ENCODE results near the gene LCK. TPM values are rescaled to one million over a fixed set of nuclear protein-coding genes. Genes with fewer than 3 reads are reported as not detected.

Gene LCK
- total RNA-seq (2014; rRNA removed) = not detected in 2 replicates
- polyA plus RNA-seq (2012) = not detected

DNA sequence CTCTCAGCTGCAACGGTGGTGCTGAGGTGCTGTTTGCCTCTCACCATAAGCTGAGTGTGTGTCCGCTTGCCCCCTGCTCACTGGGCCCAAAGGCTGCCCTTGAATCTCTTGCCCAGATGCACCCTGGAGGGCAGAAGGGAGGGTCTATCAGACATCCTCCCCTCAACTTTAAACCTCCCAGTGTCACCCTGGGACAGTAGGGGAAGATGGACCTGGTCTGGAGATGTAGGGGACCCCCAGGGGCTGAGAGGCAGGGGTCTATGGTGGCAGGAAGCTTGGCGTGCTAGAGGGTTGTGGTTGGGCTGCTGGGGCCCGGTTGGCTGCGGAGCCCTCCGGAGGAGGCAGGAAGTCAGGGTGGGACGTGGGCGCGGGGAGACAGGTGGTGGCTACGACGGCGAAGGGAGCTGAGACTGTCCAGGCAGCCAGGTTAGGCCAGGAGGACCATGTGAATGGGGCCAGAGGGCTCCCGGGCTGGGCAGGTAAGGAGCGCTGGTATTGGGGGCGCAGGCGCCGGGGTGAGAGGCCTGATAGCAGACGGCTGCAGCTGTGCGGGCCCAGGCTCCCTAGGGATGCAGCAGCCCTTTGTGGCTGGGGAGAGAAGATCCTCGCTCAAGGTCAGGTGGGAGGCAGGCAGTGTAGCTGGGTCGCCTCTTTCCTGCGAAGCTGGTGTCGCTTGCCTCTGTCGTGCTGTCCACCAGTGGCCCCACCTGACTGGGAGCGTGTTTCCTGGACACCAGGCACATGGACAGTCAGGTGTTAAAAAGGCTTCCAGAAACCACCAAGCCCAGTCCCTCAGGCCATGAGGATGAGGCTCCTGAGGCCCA is at the start of gene LCK:
LCK (plus strand) TSS at position 373 of the 824 bp plus-strand sequence. CDS start 23,065 bp downstream, outside the sequence.
- no peak for DNase-seq (ENCODE audit: low read depth)

DNA sequence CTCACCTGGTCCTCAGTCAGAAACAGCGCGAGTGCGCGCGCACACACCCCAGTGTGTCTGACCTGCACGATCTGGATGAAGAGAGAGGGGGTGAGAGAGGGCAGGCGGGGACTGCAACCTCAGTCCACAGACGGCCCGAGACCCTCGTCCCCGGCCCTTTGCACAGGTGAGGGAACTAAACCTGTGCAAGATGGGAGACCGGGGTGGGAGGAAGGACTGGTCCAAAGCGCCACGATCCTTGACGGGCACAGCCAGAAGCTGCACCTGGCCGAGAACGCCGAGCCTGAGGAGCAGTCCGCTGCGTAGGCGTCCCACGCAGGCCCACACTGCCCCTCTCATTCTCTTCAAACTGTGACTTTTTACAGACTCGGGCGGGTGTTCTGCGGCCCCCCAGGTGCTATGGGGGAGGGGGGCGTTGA is 46.1 kb upstream of the LCK start:
- DNase-seq (ENCODE audit: low read depth) = no peak

DNA sequence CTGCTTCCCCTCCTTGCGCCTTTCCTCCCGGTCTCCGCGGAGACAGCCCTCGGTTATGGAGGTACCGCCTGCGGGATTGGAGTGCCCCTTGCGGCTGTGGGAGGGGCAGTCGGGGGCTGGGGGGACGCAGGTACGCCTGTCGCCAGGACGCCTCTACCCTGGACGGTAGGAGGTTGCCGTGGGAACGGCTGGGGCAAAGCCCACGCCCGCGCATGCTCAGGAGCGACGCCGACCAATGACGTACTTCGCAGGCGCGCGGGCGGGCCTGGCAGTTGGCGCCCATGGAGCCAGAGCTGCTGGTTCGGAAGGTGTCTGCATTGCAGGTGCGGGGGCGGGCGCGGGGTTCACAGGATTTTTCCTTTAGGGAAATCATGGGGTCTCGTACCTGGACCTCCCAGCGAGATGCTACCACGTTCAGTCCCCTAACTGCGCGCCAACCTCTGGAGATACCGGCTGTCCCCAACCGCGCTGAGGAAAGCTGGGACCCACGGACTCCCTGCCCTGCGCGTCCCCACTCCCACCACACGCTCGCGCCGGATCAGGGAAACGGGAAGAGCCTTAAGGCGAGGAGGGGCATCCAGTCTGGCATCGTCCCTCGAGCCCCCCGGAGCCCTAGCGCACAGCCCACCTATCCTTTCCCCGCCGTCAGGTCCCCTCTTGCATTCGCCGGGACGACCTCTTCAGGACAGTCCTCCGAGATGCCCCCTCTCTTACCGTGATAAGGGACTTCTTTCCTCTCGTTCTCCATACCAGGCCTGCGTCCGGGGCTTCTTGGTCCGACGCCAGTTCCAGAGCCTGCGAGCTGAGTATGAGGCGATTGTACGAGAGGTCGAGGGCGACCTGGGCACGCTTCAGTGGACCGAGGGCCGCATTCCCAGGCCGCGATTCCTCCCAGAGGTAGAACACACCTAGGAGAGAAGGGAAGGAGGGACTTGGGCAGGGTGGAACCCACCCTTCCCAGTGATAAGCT is 45.4 kb upstream of the LCK start, which contains the start of gene IQCC:
IQCC (plus strand) TSS at position 271 of the 970 bp plus-strand sequence; CDS start at position 282, 11 bp downstream.
- DNase-seq (ENCODE audit: low read depth) = peak; percentile 72

DNA sequence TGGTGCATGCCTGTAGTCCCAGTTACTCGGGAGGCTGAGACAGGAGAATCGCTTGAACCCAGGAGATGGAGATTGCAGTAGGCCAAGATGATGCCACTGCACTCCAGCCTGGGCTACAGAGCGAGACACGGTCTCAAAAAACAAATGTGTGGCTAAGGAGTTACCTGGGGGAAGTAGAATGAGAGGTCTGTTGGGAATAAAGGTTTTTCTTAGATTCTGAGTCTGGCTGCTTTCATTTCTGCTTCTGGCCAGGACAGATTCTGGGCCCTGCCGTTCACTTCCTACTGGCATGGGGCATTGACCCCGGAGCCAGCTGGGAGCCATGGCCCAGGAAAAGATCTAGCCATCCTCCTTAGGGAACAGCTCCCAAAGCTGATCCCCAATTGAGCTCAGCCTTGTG is 42.6 kb upstream of the LCK start:
- no peak for DNase-seq (ENCODE audit: low read depth)

DNA sequence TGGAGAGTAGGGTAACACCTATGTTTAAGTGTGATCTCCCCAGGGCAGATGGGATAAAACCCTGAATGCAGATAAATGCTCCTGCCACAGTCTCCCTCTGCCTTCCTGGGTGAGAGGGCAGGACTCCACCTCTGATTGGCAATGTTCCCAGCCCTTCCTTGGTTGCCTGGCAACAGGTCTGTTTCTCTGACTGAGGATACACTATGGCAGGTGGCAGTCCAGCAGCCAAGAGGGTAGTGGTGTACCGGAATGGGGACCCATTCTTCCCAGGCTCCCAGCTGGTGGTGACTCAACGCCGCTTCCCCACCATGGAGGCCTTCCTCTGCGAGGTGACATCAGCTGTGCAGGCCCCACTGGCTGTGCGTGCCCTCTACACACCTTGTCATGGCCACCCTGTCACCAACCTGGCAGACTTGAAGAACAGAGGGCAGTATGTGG is 42.2 kb upstream of the LCK start, which contains the start of gene DCDC2B:
DCDC2B (plus strand) TSS at position 199 of the 438 bp plus-strand sequence; CDS start at position 204, 5 bp downstream.
- DNase-seq (ENCODE audit: low read depth) = peak; percentile 94

DNA sequence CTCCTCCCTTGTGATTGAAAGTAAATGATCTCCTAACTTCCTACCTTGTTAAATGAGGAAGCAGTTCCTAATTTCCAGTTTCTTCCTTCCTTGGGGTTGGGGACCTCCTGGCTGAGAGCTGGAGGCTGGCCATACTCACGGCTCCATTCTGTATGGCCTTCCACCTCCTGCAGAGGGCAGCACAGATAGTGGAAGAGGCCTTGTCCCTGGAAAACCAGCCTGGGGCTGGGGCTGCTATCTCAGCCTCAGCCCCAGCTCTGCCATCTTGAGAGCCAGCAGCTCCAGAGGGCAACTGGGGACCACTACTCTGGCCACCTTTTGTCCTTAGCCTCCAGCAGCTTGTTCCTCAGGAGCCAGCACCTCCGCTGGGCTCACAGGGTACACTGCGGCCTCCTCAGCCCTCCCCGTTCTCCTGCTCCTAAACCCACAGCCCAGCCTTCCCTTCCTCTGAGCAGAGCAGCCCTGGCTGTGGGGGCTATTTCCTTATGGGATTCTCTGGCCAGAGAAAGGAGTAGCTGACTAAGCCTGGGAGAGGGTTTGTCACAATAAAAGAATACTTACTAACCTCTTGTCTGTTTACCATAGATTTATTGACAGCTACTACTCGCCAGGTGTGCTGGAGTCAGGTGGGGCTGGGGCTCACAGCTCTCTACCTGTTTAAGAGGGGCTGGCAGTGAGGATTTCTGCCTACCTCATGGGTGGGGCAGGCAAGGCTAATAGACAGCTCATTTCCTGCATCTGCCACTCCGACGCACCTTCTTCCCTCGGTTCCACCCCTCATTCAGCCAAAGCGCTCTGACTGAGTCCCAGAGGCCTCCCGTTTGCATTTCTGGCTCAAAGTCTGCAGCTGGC is 35.2 kb upstream of the LCK start:
- DNase-seq (ENCODE audit: low read depth) = peak; percentile 58

DNA sequence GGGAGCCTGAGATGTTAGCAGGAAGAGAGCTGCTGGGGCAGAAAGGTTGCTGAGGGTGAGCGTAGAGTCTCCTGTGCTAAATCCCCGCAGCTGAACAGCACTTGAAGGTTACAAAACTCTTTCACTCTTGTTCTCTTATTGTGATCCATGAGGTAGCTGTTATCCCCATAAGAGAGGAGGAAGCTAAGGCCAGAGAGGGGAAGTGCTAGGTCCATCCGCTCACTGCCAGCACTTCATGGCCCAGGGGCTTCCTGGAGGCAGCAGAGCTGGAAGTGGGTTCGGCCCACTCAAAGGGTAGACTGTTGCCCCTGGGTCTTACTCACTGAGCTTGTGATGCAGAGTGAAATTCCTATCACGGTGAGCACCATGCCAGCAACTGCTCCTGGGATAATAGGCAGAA is 34.5 kb upstream of the LCK start:
- DNase-seq (ENCODE audit: low read depth) = no peak

DNA sequence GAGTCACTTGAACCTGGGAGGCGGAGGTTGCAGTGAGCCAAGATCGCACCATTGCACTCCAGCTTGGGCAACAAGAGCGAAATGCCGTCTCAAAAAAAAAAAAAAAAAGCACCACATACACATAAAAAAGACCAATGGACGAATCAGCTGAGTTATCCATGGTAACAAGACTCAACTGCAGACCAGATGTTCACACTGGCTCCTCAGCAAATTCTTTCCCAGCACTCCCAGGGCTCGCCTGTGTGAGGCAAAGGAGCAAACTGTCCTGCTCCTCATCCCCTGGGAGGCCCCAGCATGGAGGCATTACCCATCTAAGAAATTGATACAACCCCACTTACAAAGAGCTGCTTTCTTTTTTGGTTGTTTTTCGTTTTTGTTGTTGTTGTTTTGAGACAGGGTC is 32.0 kb upstream of the LCK start:
- no peak for DNase-seq (ENCODE audit: low read depth)

DNA sequence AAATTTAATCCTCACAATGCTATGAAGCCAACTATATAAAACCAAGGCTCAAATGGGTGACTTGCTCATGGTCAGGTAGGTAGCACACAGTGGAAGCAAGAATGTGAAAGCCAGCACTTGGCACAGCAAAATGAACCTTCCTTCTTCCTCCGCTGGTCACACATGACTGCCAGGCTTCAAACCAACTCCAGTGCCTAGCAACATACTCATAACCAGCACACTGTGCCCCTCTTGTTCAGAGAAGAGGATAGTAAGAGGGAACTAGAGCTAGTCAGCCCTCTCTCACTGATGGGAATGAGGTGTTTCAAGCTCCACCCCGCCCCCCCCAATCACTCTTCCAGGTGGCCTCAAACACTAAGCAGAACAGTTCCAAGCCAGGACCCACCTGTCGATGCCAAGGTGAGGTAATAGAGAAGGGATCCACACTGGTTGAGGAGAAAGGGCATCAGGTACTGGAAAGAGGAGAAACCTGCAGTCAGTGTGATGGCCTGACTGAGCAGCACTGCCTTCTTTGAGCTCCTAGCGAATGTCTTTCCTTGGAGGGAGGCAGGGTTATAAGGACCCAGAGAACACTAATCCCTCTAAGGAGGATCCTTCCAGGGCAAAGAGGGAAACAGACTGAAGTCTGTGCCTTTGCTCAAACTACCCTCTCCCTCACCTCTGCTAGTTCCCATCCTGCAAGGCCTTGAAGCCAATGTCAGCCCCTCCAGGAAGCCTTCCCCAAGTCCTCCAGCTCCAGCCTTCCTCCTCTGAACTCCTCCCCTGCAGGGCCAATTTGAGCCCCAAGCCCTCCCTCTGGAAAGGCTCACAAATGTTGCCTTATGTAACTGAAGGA is 30.1 kb upstream of the LCK start:
- no peak for DNase-seq (ENCODE audit: low read depth)

DNA sequence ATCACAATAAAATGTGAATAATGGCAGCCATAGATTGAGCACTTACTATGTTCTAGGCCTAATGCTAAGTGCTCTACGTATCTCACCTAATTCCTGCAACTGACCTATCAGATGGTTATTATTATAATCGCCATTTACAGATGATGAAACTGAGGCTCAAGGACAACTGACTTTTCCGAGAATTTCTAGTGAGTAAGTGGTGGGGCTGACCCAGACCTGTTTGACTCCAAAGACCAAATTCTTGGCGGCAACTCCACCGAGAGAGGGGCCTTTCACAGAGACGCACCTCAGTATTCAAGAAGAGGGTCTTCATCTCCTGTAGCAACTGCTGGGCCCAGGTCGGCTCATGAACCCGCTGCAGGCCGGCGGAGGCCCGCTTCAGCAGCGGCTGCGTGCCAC is 29.5 kb upstream of the LCK start:
- no peak for DNase-seq (ENCODE audit: low read depth)

DNA sequence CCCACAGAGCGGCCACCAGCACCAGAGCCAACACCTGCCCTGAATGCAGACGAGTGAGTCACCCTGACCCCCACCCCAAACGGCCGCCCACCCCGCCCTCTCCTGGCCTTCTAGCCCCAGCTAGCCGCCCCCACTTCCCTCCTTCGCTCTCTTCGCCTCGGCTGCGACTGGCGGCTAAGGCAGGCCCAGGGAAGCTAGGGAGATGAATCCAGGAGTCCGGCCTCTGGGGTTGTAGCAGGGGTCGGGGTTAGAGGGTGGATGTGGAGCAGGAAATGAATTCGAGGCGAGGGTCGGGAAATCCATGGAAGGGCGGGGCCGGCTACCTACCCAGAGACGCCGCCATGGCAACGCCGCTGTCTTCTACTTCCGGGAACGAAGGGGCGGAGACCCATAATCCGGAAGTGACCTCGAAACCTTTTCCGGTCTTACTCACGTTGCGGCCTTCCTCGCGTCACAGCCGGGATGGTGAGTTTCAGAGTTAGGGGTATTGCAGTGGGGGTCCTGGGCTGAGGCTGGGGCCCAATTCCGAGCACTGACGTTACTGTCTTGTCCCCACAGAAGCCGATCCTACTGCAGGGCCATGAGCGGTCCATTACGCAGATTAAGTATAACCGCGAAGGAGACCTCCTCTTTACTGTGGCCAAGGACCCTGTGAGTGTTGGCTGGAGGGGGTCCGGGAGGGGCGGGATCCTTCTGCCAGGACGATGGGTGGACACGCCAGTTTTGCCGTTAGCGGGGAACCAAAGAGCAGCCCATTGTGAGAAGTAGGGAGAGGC is 28.9 kb upstream of the LCK start, which contains the start of the genes EIF3I and TMEM234:
EIF3I (plus strand) TSS at position 428 of the 776 bp plus-strand sequence; CDS start at position 463, 35 bp downstream.
TMEM234 (minus strand) TSS at position 374 of the 776 bp plus-strand sequence; CDS start at position 343, 31 bp downstream.
- DNase-seq (ENCODE audit: low read depth) = peak; percentile 87

DNA sequence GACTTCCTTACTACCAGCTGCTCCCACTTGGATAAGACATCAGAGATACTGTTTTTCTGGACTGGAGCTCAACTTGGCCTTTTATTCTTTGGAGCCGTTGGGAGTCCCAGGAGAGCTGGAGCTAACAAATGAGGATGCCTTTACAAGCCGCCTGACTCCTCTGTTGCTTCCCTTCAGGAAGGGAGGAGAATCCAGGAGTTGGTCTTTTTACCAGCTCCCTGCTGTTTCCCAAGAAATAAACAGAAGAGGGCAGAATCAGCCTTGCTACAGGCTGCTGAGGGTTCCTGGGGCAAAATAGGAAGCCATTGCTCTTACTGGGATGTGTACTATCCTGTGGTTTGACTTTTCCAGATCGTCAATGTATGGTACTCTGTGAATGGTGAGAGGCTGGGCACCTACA is 27.4 kb upstream of the LCK start:
- DNase-seq (ENCODE audit: low read depth) = no peak

DNA sequence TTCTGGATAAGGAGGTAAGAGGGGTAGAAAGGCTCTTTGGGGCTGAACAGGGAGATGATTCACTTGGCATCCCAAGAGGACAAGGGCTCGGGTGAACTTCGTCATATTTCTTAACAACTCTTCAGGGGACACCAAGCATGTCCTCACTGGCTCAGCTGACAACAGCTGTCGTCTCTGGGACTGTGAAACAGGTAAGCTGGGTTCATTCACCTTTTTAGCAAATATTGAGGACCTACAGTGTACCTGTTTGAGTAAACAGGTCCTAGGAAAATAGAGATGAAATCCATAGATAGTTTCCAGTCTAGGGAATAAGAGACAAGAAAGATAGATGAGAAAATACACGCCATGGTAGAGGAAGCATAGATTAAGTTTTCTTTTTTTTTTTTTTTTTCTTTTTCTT is 26.8 kb upstream of the LCK start:
- DNase-seq (ENCODE audit: low read depth) = no peak

DNA sequence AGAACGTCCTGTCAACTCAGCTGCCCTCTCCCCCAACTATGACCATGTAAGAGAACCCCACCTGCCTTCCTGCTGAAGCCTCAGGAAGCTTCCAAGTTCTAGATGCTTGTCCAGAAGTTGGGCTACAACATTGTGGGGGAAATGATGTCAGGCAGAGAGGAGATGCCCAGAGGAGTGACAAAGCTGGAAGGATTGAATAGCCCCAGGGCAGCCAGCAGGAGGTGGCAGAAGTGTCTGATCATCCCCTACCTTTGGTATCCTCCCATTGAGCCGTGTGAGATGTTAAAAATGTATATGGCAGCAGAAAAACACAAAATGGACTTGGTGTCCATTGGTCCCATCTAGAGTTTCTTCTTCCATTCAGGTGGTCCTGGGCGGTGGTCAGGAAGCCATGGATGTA is 22.3 kb upstream of the LCK start:
- no peak for DNase-seq (ENCODE audit: low read depth)

DNA sequence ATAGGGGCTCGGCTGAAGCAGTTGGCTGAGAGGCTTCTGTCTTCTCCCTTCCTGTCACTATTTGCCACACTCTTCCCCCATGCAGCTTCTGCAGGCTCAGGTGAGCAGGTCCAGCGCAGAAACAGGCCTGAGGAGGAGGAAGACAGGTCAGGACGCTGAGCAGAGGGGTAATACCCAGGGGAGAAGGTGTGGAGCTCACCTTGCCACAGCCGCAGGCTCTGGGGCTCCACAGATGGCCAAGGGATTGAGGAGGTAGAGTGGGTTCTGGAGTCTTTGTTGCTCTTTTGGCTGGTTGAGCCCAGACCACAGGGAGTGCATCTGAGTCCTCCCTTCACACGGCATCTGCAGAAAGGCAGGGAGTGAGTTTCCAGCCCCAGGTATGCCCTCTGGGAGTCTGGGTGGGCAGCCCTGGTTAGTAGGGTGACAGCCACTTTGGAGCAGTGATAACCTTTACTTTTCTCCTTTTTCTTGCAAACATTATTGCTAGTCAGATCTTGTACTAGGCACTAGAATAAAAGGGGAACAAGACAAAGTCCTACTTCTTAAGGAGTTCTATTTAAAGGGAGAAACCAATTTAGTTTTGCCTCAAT is 19.1 kb upstream of the LCK start:
- DNase-seq (ENCODE audit: low read depth) = no peak

DNA sequence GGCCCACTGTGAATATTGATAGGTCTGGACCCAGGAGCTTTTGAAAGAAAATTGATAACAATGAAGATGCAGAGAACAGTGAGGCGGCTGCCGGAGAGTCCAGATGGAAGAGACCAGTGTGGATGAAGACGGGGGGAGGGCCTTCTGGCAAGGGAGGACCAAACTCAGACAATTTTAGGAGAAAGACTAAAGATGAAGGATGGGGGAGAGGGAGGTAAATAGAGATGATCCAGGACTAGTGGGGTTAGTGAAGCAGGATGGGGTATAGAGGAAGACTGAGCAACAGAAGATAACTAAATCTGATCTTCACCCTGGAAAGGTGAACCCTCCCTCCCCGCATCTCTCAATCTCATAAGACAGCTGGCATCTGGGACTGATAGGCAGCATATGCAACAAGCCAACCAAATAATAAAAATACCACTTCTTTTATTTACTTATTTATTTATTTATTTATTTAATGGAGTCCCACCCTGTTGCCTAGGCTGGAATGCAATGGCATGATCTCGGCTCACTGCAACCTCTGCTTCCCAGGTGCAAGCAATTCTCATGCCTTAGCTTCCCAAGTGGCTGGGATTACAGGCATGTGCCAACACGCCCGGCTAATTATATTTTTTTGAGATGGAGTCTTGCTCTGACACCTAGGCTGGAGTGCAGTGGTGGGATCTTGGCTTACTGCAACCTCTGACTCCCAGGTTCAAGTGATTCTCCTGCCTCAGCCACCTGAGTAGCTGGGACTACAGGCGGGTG is 18.3 kb upstream of the LCK start:
- no peak for DNase-seq (ENCODE audit: low read depth)

DNA sequence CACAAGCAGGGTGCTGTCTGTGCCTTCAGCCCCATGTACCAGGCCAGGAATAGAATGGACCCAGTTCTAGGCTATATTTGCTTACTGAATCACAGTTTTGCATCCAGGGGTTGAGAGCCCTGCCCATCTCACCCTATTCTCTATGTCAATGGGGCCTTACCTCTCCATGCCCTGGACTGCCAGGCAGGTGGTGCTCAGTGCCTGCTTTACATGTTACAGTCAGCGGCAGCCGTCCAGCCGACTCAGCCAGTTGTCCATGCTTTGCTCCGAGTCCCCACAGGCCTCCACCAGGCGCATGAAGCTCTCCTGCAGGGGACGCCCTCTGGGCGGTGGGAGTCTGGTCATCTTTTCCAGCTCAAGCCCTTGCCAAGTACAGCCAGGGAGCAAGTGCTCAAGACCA is 16.3 kb upstream of the LCK start:
- DNase-seq (ENCODE audit: low read depth) = no peak

DNA sequence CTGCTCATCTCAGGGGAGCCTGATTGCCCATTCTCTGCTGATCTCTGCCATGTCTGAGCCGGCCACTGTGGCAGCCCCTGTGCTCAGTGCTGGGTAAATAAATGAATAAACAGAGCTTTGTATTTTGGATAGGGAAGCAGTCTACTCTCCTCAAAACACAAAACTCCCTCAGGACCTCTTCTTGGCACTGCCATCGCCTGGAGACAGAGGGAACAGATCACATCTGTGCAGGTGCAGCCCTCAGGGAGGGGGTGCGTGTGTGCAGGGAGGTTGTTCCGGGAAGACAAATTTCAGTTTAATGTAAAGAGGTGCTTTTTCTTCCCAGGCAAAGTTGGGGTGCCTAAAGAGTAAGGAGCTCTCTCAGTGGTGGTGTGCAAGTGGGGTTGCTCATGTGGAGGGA is 11.7 kb upstream of the LCK start:
- DNase-seq (ENCODE audit: low read depth) = no peak

Data from LHCN-M2 (cell line).